Measurements from ENCODE around the gene KRT2. TPM values are rescaled to one million over a fixed set of nuclear protein-coding genes. Genes with fewer than 3 reads are reported as not detected.

KRT2 gene
- total and polyA plus RNA-seq, 2 experiments from 2014 or later = not detected

- no peaks in the 10 kb centered on the region for H3K36me3 ChIP-seq (replicated peaks; ENCODE audit: insufficient read depth, low read depth)
- WGBS (ENCODE audit: low lambda C conversion rate, missing lambda C conversion rate) = 39% methylated on average over 2 of the region's 2 CpGs
- H3K9me3 ChIP-seq (ENCODE audit: low read depth) = no peaks in the 10 kb centered on the region
- no peak overlapping the region for H2AFZ ChIP-seq
- no peaks in the 10 kb centered on the region for H4K20me1 ChIP-seq (ENCODE audit: insufficient read depth, poor library complexity, severe bottlenecking)
- H3K4me3 ChIP-seq = no peak overlapping the region
- TF ChIP-seq EZH2phosphoT487 (IDR thresholded peaks at IDR 0.05; ENCODE audit: low read depth, severe bottlenecking, unreplicated experiment) (no peak), EZH2 (IDR thresholded peaks at IDR 0.05; ENCODE audit: borderline replicate concordance) (no peak)
- TF ChIP-seq, protein P1, sequence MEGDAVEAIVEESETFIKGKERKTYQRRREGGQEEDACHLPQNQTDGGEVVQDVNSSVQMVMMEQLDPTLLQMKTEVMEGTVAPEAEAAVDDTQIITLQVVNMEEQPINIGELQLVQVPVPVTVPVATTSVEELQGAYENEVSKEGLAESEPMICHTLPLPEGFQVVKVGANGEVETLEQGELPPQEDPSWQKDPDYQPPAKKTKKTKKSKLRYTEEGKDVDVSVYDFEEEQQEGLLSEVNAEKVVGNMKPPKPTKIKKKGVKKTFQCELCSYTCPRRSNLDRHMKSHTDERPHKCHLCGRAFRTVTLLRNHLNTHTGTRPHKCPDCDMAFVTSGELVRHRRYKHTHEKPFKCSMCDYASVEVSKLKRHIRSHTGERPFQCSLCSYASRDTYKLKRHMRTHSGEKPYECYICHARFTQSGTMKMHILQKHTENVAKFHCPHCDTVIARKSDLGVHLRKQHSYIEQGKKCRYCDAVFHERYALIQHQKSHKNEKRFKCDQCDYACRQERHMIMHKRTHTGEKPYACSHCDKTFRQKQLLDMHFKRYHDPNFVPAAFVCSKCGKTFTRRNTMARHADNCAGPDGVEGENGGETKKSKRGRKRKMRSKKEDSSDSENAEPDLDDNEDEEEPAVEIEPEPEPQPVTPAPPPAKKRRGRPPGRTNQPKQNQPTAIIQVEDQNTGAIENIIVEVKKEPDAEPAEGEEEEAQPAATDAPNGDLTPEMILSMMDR (IDR thresholded peaks at IDR 0.05; ENCODE audit: poor library complexity) = no peak
- peaks cover 10% of the 10 kb centered on the region for H3K4me1 ChIP-seq (ENCODE audit: insufficient read depth)
- no peaks in the 10 kb centered on the region for H3K79me2 ChIP-seq
- H3K27ac ChIP-seq = no peak overlapping the region
- H3K4me2 ChIP-seq = no peak overlapping the region
- H3K9me2 ChIP-seq (replicated peaks; ENCODE audit: insufficient read depth) = no peaks in the 10 kb centered on the region
- DNase-seq (ENCODE audit: low spot score) = no peak
- peaks cover 63% of the 10 kb centered on the region for H3K27me3 ChIP-seq
Observed at GRCh38 chr12:52691841-52692150, 39.8 kb upstream of the KRT2 start.

DNA sequence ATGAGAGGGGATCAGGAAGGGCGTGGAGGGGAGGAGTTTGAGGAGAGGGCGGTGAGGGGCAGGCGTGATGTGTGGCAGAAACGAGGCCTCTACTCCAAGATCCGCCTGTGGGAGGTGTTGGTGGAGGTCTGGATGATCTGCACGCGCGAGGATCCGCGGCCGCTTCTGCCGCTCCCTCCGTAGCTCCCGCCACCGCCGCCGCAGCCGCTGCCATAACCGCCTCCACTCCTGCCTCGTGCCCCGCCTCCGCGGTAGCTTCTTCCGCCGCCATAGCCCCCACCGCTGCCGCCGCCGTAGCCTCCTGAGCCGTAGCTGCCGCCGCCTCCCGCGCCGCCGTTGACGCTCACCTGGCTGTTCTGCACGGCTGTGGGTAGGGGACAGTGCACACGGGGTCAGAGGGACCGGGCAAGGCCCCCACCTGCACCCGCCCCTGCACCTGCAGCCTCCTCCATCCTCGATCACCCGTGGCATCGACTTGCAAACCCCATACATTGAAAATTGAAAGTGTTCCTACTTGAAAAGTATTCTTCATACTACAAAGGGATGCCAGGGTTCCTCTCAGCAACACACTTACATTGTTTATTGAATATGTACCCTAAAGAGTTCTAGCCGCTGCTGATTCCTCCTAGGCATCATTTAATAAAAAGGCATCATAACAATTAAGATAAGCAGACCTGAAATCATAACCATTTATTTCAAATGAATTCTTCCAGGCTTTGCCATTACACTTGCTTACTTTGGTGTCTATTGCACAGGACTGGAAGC lies 39.2 kb upstream of the KRT2 start:
- Histone ChIP-seq H3K4me1 (ENCODE audit: insufficient read depth) (peaks cover 10% of the 10 kb centered on the region), H3K4me2 (peak overlapping the region; percentile 88), H3K79me2 (no peaks in the 10 kb centered on the region), H4K20me1 (ENCODE audit: insufficient read depth, poor library complexity, severe bottlenecking) (no peaks in the 10 kb centered on the region), H3K36me3 (replicated peaks; ENCODE audit: insufficient read depth, low read depth) (no peaks in the 10 kb centered on the region), H3K4me3 (no peak overlapping the region), H3K27me3 (peaks cover 66% of the 10 kb centered on the region), H3K9me3 (ENCODE audit: low read depth) (no peaks in the 10 kb centered on the region), H3K27ac (no peak overlapping the region), H2AFZ (no peak overlapping the region), H3K9me2 (replicated peaks; ENCODE audit: insufficient read depth) (no peaks in the 10 kb centered on the region)
- DNase-seq (ENCODE audit: low spot score) = peak; percentile 47
- WGBS (ENCODE audit: low lambda C conversion rate, missing lambda C conversion rate) = 8% methylated on average over 33 of the region's 45 CpGs
- peak; percentile 44 for TF ChIP-seq EZH2 (IDR thresholded peaks at IDR 0.05; ENCODE audit: borderline replicate concordance)
- TF ChIP-seq EZH2phosphoT487 (IDR thresholded peaks at IDR 0.05; ENCODE audit: low read depth, severe bottlenecking, unreplicated experiment) = no peak

DNA sequence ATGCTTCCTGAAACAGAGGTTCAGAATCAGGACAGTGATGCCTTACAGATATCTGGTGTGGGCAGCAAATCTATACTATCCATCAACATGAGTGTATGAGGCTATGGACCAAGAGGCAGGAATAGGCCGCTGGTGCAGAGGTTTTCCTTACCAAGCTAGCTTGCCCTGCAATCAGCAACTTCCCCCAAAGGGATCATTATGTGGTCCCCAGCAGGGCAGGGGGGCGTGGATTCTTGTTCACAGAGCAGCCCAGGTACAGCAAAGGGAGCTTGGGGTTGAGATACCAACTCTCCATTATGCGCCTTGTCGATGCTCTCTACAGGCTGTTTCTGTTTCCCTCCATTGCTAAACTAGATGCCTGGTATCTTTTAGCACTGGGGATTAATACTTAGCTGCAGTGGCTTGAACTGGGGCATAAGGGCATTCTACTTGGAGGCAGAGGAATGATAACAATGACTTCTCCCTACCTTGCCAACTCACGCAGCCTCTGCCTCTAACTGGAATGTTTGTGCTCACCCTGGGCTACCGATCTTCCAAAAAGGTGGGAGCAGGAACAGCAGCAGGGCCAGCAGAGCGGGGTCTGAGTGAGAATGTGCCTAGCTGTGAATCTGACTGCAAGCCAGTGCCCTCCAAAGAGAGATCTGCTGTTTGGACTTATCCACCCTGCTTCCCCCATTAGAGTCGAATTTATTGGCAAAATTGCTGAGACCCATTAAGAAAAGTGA lies 38.5 kb upstream of the KRT2 start:
- Histone ChIP-seq H3K9me2 (replicated peaks; ENCODE audit: insufficient read depth) (no peaks in the 10 kb centered on the region), H3K36me3 (replicated peaks; ENCODE audit: insufficient read depth, low read depth) (no peaks in the 10 kb centered on the region), H3K4me1 (ENCODE audit: insufficient read depth) (peaks cover 10% of the 10 kb centered on the region), H3K27me3 (peaks cover 70% of the 10 kb centered on the region), H4K20me1 (ENCODE audit: insufficient read depth, poor library complexity, severe bottlenecking) (no peaks in the 10 kb centered on the region), H3K27ac (no peak overlapping the region), H3K79me2 (no peaks in the 10 kb centered on the region), H3K4me3 (no peak overlapping the region), H3K4me2 (peak overlapping the region; percentile 88), H3K9me3 (ENCODE audit: low read depth) (no peaks in the 10 kb centered on the region), H2AFZ (no peak overlapping the region)
- TF ChIP-seq, protein P1 (IDR thresholded peaks at IDR 0.05; ENCODE audit: poor library complexity) = no peak
- TF ChIP-seq EZH2phosphoT487 (IDR thresholded peaks at IDR 0.05; ENCODE audit: low read depth, severe bottlenecking, unreplicated experiment) = no peak
- no peak for TF ChIP-seq EZH2 (IDR thresholded peaks at IDR 0.05; ENCODE audit: borderline replicate concordance)
- WGBS (ENCODE audit: low lambda C conversion rate, missing lambda C conversion rate) = 58% methylated on average over 8 of the region's 8 CpGs
- DNase-seq (ENCODE audit: low spot score) = no peak

- no peak overlapping the region for H3K4me3 ChIP-seq
- H3K4me1 ChIP-seq (ENCODE audit: insufficient read depth) = peaks cover 10% of the 10 kb centered on the region
- no peak overlapping the region for H3K4me2 ChIP-seq
- no peaks in the 10 kb centered on the region for H3K79me2 ChIP-seq
- H3K9me2 ChIP-seq (replicated peaks; ENCODE audit: insufficient read depth) = no peaks in the 10 kb centered on the region
- H3K36me3 ChIP-seq (replicated peaks; ENCODE audit: insufficient read depth, low read depth) = no peaks in the 10 kb centered on the region
- no peak overlapping the region for H3K27ac ChIP-seq
- TF ChIP-seq EZH2 (IDR thresholded peaks at IDR 0.05; ENCODE audit: borderline replicate concordance) = no peak
- TF ChIP-seq EZH2phosphoT487 (IDR thresholded peaks at IDR 0.05; ENCODE audit: low read depth, severe bottlenecking, unreplicated experiment) = no peak
- TF ChIP-seq, protein P1 (IDR thresholded peaks at IDR 0.05; ENCODE audit: poor library complexity) = no peak
- no peaks in the 10 kb centered on the region for H3K9me3 ChIP-seq (ENCODE audit: low read depth)
- DNase-seq (ENCODE audit: low spot score) = no peak
- no peak overlapping the region for H2AFZ ChIP-seq
- WGBS (ENCODE audit: low lambda C conversion rate, missing lambda C conversion rate) = 81% methylated on average over 1 of the region's 1 CpG
- H4K20me1 ChIP-seq (ENCODE audit: insufficient read depth, poor library complexity, severe bottlenecking) = no peaks in the 10 kb centered on the region
- H3K27me3 ChIP-seq = peaks cover 70% of the 10 kb centered on the region
Observed at GRCh38 chr12:52689936-52690335, 37.9 kb upstream of the KRT2 start.

All from hepatocyte (in vitro differentiated cells).